ENCODE results near the gene TPO.

The TPO gene

GRCh38 chr2:1527153-1527992 lies 114.1 kb downstream of the TPO start:
- DNase-seq (ENCODE audit: low read depth), result no peak

DNA sequence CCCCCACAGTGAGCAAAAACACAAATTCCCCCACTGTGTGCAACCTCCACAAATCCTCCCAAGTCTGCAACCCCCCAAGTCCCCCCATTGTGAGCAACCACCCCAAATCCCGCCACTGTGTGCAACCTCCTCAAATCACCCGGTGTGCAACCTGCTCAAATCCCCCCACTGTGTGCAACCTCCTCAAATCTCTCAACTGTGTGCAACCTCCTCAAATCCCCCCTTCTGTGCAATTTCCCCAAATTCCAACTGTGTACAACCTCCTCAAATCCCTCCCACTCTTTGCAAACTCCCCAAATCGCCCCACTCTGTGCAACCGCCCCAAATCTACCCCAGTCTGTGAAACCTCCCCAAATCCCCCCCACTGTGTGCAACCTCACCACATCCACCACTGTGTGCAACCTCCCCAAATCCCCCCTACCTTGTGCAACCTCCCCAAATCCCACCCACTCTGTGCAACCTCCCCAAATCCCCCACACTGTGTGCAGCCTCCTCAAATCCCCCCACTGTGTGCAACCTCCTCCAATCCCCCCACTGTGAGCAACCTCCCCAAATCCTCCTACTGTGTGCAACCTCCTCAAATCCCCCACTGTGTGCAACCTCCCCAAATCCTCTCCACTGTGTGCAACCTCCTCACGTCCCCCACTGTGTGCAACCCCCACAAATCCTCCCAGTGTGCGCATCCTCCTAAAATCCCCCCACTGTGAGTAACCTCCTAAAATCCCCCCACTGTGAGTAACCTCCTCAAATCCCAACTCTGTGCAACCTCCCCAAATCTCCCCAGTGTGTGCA lies 115.2 kb downstream of the TPO start:
- DNase-seq (ENCODE audit: low read depth), result no peak

GRCh38 chr2:1538663-1539062 lies 125.4 kb downstream of the TPO start:
- no peak for DNase-seq (ENCODE audit: low read depth)

DNA sequence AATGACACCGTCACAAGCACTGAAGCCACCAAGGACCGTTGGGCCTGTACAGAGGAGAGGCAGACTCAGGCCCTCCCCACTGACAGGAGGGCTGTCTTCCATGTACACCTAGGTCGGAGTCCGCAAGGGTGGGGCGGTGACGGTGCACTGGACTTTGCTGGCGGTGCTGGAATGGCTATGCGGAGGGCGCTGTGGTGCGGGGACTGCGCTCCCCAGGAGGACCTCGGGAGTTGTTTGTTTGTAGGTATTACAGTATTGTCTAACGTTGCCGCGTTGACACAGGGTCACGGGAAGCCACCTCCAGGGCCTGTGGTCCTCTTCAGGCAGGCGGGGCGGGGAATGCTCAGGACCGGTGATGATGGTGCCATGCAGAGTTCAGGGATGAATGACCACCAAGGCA lies 126.2 kb downstream of the TPO start:
- DNase-seq (ENCODE audit: low read depth), result no peak

DNA sequence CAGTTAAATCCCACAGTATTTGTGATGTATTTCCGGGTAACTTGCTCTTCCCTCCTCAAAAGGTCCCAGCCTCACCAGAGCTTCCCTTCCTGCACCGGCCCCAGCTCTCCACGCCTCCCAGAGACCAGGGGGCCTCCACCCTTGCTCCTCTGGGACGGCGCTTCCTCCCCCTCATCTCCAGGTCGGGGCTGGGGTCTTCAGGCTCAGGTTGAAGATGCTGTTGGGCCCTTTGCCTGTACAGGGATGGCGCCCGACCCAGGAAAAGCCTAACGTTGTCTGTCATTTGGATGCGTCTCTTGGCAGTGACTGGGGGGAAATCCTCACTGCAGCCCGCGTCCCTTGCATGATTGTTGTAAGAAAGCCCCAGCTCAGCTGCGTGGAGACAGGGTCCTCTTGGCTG lies 126.7 kb downstream of the TPO start:
- DNase-seq (ENCODE audit: low read depth), result no peak

- DNase-seq (ENCODE audit: low read depth), result no peak
These were observed 127.2 kb downstream of the TPO start for GRCh38 chr2:1540481-1540880.

GRCh38 chr2:1541040-1541439 lies 127.8 kb downstream of the TPO start:
- DNase-seq (ENCODE audit: low read depth), result no peak

- no peak for DNase-seq (ENCODE audit: low read depth)
These were observed 128.7 kb downstream of the TPO start for GRCh38 chr2:1541819-1542475.

- no peak for DNase-seq (ENCODE audit: low read depth)
These were observed 129.7 kb downstream of the TPO start for GRCh38 chr2:1542971-1543370.

- DNase-seq (ENCODE audit: low read depth), result no peak
These were observed 130.7 kb downstream of the TPO start for GRCh38 chr2:1543776-1544477.

DNA sequence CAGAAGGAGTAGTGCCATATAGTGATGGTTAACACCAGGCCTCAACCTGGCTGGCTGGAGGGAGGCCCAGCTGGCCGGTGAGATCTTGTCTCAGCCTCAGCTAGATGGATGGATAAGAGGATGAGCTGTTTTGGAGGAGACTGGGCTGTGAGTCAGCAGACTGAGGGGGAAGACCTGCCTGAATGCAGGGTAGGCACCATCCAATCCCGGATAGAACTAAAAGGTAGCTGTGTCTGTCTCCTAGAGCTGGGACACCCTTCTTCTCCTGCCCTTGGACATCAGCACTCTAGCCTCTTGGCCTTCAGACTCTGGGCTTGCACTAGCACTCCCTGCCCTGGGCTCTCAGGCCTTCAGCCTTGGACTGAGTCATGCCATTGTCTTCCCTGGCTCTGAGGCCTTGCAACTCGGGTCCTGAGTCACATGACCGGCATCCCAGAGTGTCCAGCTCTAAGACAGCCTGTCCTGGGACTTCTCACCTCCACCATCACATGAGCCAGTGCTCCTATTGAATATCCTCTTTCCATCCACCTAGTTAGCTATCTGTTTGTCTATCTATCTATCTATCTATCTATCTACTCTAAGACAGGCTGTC lies 131.3 kb downstream of the TPO start:
- DNase-seq (ENCODE audit: low read depth), result no peak

DNA sequence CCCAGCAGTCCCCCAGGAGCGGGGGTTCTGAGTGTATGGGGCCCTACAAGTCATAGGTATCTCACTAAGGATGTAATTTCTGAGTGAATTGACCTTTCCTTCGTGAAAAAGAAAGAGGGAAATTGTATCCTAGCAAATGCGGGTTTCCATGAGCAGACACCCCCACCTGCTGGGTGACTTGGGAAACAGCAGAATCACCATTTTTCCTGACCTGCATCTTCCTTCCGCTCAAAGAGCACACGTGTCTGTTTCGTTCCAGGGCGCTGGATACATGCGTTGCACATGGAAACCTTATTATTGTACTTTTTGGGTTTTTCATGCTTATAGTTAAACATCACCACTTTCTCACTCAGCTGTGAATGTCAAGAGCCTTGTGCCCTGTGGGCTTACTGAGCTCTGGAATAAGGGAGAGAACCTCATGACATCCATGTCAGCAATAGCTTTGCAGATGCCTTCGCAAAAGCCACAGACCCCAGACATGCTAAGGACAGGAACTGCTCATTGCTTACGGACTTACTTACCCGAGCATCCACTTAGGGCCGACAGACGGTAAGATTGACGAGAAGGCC lies 132.8 kb downstream of the TPO start:
- DNase-seq (ENCODE audit: low read depth), result peak; percentile 17

DNA sequence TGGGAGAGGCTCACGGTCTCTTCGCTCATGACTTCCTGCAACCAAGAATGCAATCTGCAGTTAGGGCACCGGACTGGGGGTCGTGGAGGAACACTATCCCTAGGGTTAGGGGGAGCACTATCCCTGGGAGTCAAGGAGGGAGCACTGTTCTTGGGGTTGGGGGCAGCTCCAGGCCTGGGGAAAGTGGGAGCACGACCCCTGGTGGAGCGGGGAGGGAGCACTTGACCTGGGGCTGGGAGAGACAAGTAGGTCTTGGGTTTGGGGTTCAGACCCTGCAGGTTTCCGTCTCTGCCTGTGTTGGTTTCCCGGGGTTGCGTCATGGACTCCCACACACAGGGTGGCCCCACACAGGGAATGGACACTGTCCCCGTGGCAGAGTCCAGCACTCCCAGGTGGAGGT lies 133.6 kb downstream of the TPO start:
- DNase-seq (ENCODE audit: low read depth), result no peak

DNA sequence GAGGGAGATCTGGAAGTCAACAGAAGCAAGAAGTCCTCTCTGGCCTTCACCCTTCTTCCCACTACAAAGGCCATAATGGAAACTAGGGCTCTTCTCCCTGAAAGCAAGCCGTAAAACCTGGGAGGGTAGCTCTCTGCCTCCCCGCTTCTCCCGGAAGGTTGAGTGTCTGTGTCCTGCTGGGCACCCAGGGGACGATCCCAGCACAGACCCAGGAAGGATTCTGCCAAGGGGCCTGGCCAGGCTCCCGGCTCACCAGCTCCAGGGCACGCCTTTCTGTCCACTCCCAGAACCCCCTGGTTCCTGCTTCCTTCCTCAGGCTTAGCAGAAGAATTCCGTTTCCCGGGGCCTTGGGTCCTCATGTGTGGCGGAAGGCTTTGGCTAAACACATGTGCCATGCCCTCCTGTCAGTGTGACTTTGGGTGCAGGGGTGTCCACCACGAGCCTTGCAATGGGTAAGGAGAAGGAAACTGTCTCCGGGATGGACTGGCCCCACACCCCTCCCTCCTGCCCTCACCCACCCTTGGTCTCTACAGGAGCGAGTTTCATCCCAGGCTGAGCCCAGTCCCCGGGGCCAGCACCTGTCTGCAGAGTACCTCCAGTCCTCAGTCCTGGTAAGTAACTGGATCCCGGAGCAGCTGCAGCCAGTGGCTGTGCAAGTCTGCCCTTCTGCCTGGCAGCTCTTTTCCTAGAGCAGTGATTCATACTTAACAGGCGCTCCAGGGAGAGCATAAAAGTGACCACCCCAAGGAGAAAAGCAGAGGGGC lies 135.8 kb downstream of the TPO start:
- no peak for DNase-seq (ENCODE audit: low read depth)

- no peak for DNase-seq (ENCODE audit: low read depth)
These were observed 136.8 kb downstream of the TPO start for GRCh38 chr2:1550076-1550475.

GRCh38 chr2:1550658-1551316 lies 137.5 kb downstream of the TPO start:
- no peak for DNase-seq (ENCODE audit: low read depth)

DNA sequence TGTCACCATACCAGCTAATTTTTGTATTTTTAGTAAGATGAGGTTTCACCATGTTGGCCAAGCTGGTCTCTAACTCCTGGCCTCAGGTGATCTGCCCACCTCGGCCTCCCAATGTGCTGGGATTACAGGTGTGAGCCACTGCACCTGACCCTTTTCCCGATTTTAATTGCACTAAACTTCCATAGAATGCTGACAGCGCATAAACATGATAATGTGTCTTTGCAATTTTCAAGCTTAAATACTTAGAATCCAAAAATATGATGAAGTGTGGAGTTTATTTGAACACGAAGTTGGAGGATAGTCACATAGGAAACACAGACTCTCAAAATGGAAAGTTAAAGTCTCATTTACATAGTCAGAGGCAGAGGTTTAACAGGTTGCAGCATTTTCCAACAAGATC lies 138.6 kb downstream of the TPO start:
- DNase-seq (ENCODE audit: low read depth), result no peak

DNA sequence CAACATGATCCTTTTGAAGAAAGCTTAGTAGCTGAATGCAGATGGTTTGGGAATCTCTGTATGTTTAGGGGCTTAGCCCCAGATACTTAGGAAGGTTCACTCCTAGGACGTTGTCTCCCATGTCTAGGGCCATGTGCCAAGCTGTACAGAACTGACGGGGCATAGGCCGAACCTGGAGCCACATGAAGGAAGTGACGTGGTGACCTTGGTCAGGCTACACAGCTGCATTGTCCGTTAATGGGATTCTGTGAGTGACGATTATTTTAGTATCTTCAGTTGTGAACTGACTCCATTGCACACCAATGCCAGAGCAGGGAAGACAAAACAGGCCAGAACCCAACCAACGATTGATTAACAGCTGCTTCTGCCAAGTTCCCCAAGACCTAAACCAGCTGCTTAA lies 139.3 kb downstream of the TPO start:
- DNase-seq (ENCODE audit: low read depth), result no peak

GRCh38 chr2:1553671-1554295 lies 140.5 kb downstream of the TPO start:
- peak; percentile 46 for DNase-seq (ENCODE audit: low read depth)

GRCh38 chr2:1556286-1556685 lies 143.0 kb downstream of the TPO start:
- DNase-seq (ENCODE audit: low read depth), result no peak
